ENCODE data around the gene KRTAP10-6.

- TF ChIP-seq CTCF (conservative IDR thresholded peaks at IDR 0.05; ENCODE audit: low read length) (no peak), EZH2phosphoT487 (IDR thresholded peaks at IDR 0.05; ENCODE audit: borderline replicate concordance, low read depth, low read length) (no peak)
Measured at GRCh38 chr21:44542716-44543115, 49.6 kb downstream of the KRTAP10-6 start.

Measured in OCI-LY7 (cell line).